ENCODE measurements around the gene EXOC4. TPM values are rescaled to one million over a fixed set of nuclear protein-coding genes. Genes with fewer than 3 reads are reported as not detected.

The EXOC4 gene
- total RNA-seq, 1 donor from 2014 or later: 67.7 TPM

DNA sequence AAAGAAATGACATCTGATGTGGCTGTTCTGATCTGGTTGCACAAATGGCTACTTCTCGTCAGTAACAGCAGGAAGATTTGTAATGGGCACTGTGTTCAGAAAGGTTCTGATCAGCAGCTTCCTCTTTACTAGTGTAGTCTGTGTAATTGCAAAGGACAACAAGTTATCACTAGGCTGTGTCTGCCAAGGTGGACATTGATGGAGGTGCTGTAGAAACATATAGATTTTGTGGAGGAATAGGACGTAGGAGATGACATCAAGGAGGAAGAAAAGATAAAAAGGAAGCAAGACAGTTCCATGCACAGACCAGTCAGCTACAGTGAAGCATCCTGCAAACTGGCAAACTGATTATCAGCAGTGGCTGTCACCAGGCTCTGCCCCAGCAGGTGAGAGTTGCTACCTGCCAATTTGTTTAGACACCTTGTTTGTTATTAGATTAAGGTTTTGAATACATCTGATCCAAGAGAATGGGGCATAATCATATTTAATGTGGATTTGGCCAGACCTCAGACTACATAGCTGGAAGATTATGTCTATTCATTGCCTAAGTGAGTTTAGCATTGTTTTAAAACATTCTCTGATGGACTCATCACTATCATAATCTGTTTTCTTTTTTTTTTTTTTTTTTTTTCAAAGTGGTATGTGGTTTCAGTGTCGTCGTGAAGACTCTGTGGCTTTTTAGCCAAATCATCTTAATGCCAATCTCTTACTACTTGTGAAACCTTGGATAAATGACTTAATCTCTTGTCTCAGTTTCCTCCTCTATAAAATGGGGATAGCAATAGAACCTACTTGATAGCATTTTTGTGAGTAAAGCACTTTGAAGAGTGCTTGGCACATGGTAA lies 456.4 kb downstream of the EXOC4 start:
- TF ChIP-seq, protein P1, sequence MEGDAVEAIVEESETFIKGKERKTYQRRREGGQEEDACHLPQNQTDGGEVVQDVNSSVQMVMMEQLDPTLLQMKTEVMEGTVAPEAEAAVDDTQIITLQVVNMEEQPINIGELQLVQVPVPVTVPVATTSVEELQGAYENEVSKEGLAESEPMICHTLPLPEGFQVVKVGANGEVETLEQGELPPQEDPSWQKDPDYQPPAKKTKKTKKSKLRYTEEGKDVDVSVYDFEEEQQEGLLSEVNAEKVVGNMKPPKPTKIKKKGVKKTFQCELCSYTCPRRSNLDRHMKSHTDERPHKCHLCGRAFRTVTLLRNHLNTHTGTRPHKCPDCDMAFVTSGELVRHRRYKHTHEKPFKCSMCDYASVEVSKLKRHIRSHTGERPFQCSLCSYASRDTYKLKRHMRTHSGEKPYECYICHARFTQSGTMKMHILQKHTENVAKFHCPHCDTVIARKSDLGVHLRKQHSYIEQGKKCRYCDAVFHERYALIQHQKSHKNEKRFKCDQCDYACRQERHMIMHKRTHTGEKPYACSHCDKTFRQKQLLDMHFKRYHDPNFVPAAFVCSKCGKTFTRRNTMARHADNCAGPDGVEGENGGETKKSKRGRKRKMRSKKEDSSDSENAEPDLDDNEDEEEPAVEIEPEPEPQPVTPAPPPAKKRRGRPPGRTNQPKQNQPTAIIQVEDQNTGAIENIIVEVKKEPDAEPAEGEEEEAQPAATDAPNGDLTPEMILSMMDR (IDR thresholded peaks at IDR 0.05): no peak
- Mint-ChIP-seq H3K27ac (ENCODE audit: unreplicated experiment) (no peak overlapping the region), H3K4me1 (ENCODE audit: low read depth) (peaks cover 39% of the 10 kb centered on the region), H3K4me3 (ENCODE audit: unreplicated experiment) (no peak overlapping the region), H3K36me3 (ENCODE audit: low read depth) (no peaks in the 10 kb centered on the region), H3K27me3 (ENCODE audit: low read depth) (no peaks in the 10 kb centered on the region), H3K9me3 (ENCODE audit: low read depth) (no peaks in the 10 kb centered on the region)
- no peak for DNase-seq (ENCODE audit: low spot score)

DNA sequence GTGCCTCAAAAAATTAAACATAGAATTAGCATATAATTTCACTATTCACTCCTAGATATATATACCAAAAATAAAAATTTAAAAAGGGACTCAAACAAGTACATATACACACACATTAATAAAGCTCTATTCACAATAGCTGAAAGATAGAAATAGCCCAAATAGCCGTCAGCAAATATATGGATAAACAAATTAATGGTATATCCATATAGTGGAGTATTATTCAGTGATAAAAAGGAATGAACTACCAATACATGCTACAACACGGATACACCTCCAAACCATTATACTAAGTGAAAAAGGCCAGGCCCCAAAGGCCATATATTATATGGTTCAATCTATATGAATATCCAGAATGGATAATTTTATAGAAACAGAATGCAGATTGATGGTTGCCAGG lies 459.7 kb downstream of the EXOC4 start:
- no peak for DNase-seq (ENCODE audit: low spot score)
- Mint-ChIP-seq H3K27me3 (ENCODE audit: low read depth) (no peaks in the 10 kb centered on the region), H3K36me3 (ENCODE audit: low read depth) (no peaks in the 10 kb centered on the region), H3K27ac (ENCODE audit: unreplicated experiment) (no peak overlapping the region), H3K4me3 (ENCODE audit: unreplicated experiment) (no peak overlapping the region), H3K4me1 (ENCODE audit: low read depth) (peaks cover 31% of the 10 kb centered on the region), H3K9me3 (ENCODE audit: low read depth) (peaks cover under 1% of the 10 kb centered on the region)
- TF ChIP-seq, protein P1 (IDR thresholded peaks at IDR 0.05): no peak

DNA sequence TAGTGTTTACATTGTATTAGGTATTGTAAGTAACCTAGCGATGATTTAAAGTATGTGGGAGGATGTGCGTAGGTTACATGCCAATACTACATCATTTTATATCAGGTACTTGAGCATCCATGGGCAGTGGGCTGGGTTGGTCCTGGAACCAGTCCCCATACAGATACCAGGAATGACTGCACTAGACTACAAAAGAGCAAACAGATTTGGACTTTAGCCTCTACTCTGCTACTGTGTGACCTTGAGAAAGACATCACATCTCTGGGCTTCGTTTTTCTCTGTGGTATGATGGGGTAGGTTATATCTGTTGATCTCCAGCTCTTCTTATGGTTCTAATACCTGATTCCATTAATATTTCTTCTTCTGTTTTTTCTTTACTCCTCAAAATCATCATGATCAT lies 461.8 kb downstream of the EXOC4 start:
- H3K27ac Mint-ChIP-seq (ENCODE audit: unreplicated experiment): no peak overlapping the region
- H3K9me3 Mint-ChIP-seq (ENCODE audit: low read depth): peaks cover 2% of the 10 kb centered on the region
- TF ChIP-seq, protein P1 (IDR thresholded peaks at IDR 0.05): no peak
- no peak overlapping the region for H3K4me3 Mint-ChIP-seq (ENCODE audit: unreplicated experiment)
- no peak for DNase-seq (ENCODE audit: low spot score)
- no peaks in the 10 kb centered on the region for H3K36me3 Mint-ChIP-seq (ENCODE audit: low read depth)
- no peaks in the 10 kb centered on the region for H3K27me3 Mint-ChIP-seq (ENCODE audit: low read depth)
- peaks cover 13% of the 10 kb centered on the region for H3K4me1 Mint-ChIP-seq (ENCODE audit: low read depth)

DNA sequence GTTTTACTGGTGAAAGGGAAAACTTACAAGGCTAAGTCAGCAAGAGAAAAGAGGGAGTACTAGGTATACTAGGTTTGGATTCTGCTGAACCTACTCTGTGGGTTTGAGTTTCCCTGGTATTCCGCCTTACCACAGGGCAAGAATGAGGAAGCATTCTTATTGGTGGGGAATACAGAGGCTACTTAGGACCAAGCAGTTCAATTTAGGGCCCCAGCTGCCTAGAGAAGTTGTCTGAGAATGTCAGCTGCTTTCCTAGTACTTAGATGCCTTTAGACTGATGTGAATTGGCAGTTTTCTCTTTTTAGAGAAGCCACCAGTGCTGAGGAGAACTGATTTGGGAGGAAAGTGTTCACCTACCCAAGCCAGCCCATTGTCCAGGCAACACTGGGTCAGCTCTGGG lies 465.3 kb downstream of the EXOC4 start:
- Mint-ChIP-seq H3K27me3 (ENCODE audit: low read depth) (no peaks in the 10 kb centered on the region), H3K4me1 (ENCODE audit: low read depth) (no peaks in the 10 kb centered on the region), H3K4me3 (ENCODE audit: unreplicated experiment) (no peak overlapping the region), H3K36me3 (ENCODE audit: low read depth) (no peaks in the 10 kb centered on the region), H3K27ac (ENCODE audit: unreplicated experiment) (no peak overlapping the region), H3K9me3 (ENCODE audit: low read depth) (peaks cover 2% of the 10 kb centered on the region)
- TF ChIP-seq, protein P1 (IDR thresholded peaks at IDR 0.05): no peak
- DNase-seq (ENCODE audit: low spot score): no peak

DNA sequence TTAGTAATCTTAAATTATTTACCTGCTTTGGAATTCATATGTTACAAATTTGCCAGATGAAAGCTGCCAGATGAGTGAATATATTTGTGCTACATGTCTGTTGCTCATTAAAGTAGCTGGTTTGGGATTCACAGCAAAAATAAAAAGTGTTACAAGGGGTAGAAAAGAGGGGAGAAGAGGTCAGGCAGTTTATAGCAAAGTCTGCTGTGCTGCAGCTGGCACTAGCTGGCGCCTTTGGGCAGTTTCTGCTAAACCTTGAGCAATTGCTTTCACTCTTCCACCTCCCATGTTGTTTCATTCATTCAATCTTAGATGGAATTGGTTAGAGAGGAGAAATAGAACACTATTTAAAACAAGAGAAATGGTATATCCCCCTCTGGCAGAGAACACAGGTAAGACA lies 470.2 kb downstream of the EXOC4 start:
- TF ChIP-seq, protein P1 (IDR thresholded peaks at IDR 0.05): no peak
- no peak for DNase-seq (ENCODE audit: low spot score)
- Mint-ChIP-seq H3K36me3 (ENCODE audit: low read depth) (no peaks in the 10 kb centered on the region), H3K9me3 (ENCODE audit: low read depth) (no peaks in the 10 kb centered on the region), H3K4me3 (ENCODE audit: unreplicated experiment) (no peak overlapping the region), H3K27me3 (ENCODE audit: low read depth) (no peaks in the 10 kb centered on the region), H3K27ac (ENCODE audit: unreplicated experiment) (no peak overlapping the region), H3K4me1 (ENCODE audit: low read depth) (no peaks in the 10 kb centered on the region)

Measured in chondrocyte (in vitro differentiated cells).